PC-3 (cell line): Measurements from ENCODE around the gene GAB2.

Experiments used
- CTCF ChIP-seq: fragments of 300-600 bp; sonication (generic); conservative IDR thresholded peaks from 2 replicates; pipeline ENCODE4 v1.5.1; 2017; ENCODE audit warnings: antibody characterized with exemption, low read depth, mild to moderate bottlenecking, low read length
- EZH2 ChIP-seq: fragments of 300-600 bp; sonication (generic); IDR thresholded peaks from one replicate; pipeline ENCODE4 v1.6.1; 2017; ENCODE audit warnings: antibody characterized with exemption, mild to moderate bottlenecking, low read length; ENCODE audit not compliant: unreplicated experiment
- EZH2phosphoT487 ChIP-seq: fragments of 300-600 bp; sonication (generic); IDR thresholded peaks from 2 replicates; pipeline ENCODE4 v1.6.1; 2018; ENCODE audit warnings: mild to moderate bottlenecking, antibody characterized with exemption, low read length, borderline replicate concordance

GRCh38 chr11:78205691-78206090, 211.9 kb downstream of the GAB2 start:
- no peak for TF ChIP-seq EZH2
- TF ChIP-seq CTCF = no peak
- TF ChIP-seq EZH2phosphoT487 = no peak
